Upper lobe of left lung (tissue), 4 donors: ENCODE data around the gene G3BP1.

Source experiments
- POLR2A ChIP-seq, 4 donors: fragments of 450-650 bp; IDR thresholded peaks; one replicate each; pipeline ENCODE4 v1.5.1; 2016 to 2017; ENCODE audit warnings: antibody characterized with exemption in 4 of 4, mild to moderate bottlenecking in 2 of 4
- TF ChIP-seq, protein P1 (sequence below), 6 experiments: fragments of 450-650 bp in 4 of 6; fragments of 200-600 bp in 2 of 6; sonication (generic) in 2 of 6; IDR thresholded peaks; one replicate each; pipeline ENCODE4 v1.5.1; 2016 to 2019; ENCODE audit warnings: antibody characterized with exemption in 6 of 6

DNA sequence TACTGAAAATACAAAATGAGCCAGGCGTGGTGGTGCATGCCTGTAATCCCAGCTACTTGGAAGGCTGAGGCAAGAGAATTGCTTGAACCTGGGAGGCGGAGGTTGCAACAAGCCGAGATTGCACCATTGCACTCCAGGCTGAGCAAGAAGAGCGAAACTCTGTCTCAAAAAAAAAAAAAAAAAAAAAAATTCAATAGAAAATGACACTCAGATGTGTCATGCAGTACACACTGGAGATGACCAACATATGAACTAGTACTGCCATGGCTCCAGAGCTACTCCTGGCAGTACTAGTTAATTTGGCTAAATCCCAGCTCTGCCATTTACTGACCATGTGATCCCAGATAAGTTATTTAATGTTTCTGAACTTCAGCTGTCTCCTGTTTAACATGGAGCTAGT, 20.7 kb upstream of the G3BP1 start:
- TF ChIP-seq, protein P1, sequence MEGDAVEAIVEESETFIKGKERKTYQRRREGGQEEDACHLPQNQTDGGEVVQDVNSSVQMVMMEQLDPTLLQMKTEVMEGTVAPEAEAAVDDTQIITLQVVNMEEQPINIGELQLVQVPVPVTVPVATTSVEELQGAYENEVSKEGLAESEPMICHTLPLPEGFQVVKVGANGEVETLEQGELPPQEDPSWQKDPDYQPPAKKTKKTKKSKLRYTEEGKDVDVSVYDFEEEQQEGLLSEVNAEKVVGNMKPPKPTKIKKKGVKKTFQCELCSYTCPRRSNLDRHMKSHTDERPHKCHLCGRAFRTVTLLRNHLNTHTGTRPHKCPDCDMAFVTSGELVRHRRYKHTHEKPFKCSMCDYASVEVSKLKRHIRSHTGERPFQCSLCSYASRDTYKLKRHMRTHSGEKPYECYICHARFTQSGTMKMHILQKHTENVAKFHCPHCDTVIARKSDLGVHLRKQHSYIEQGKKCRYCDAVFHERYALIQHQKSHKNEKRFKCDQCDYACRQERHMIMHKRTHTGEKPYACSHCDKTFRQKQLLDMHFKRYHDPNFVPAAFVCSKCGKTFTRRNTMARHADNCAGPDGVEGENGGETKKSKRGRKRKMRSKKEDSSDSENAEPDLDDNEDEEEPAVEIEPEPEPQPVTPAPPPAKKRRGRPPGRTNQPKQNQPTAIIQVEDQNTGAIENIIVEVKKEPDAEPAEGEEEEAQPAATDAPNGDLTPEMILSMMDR (IDR thresholded peaks at IDR 0.05) = no peak
- TF ChIP-seq POLR2A (IDR thresholded peaks at IDR 0.05) = no peak
